Keratinocyte (primary cell): ENCODE measurements around the gene BCL11B. TPM values are rescaled to one million over a fixed set of nuclear protein-coding genes. Genes with fewer than 3 reads are reported as not detected.

Experiments used
- DNase-seq: peaks from one replicate; pipeline ENCODE4 v3.0.0-alpha.2; 2011; ENCODE audit warnings: low read depth, missing footprints, low spot score
- FAIRE-seq: peaks from 2 replicates; lab custom pipeline; 2011; peaks lifted over from hg19 to GRCh38; lab: Jason Lieb, UNC
- H2AFZ ChIP-seq: 2 replicates; pipeline ENCODE4 v1.6.0; 2012; ENCODE audit warnings: low read length, control low read depth, inconsistent platforms; ENCODE audit not compliant: control insufficient read depth
- H3K27ac ChIP-seq: 2 replicates; pipeline ENCODE4 v1.5.1; 2011; ENCODE audit warnings: low read length; ENCODE audit not compliant: control insufficient read depth, insufficient read depth
- H3K27me3 ChIP-seq: 3 replicates; pipeline ENCODE4 v1.6.0; 2011; ENCODE audit warnings: low read length; ENCODE audit not compliant: control insufficient read depth, insufficient read depth; ENCODE audit errors: extremely low read depth
- H3K36me3 ChIP-seq, 2 experiments: 2 replicates in 1 of 2; 3 replicates in 1 of 2; pipeline ENCODE4 v1.5.1; 2011; ENCODE audit warnings: low read length in 2 of 2, mild to moderate bottlenecking in 1 of 2; ENCODE audit not compliant: control insufficient read depth in 2 of 2, insufficient read depth in 2 of 2; ENCODE audit errors: extremely low read depth in 1 of 2
- H3K4me1 ChIP-seq: 3 replicates; pipeline ENCODE4 v1.5.1; 2011; ENCODE audit warnings: low read length; ENCODE audit not compliant: control insufficient read depth, insufficient read depth; ENCODE audit errors: extremely low read depth
- H3K4me2 ChIP-seq: 3 replicates; pipeline ENCODE4 v1.6.0; 2011; ENCODE audit warnings: low read depth, low read length; ENCODE audit not compliant: control insufficient read depth, insufficient read depth; ENCODE audit errors: extremely low read depth
- H3K4me3 ChIP-seq, 3 experiments: fragments of 200-600 bp in 1 of 3; sonication (generic) in 1 of 3; 2 replicates in 2 of 3; 3 replicates in 1 of 3; pipeline ENCODE4 v1.5.1; 2011 to 2016; ENCODE audit warnings: low read length in 3 of 3, mild to moderate bottlenecking in 3 of 3, control low read depth in 2 of 3, inconsistent platforms in 1 of 3, low read depth in 1 of 3, mixed read lengths in 1 of 3, mixed run types in 1 of 3, moderate library complexity in 1 of 3; ENCODE audit not compliant: control insufficient read depth in 2 of 3, insufficient read depth in 2 of 3; ENCODE audit errors: extremely low read depth in 1 of 3
- H3K79me2 ChIP-seq: 2 replicates; pipeline ENCODE4 v1.6.0; 2012; ENCODE audit warnings: low read length; ENCODE audit not compliant: control insufficient read depth, insufficient read depth
- H3K9ac ChIP-seq: 3 replicates; pipeline ENCODE4 v1.6.0; 2011; ENCODE audit warnings: low read length; ENCODE audit not compliant: control insufficient read depth, insufficient read depth; ENCODE audit errors: extremely low read depth
- H3K9me1 ChIP-seq: 3 replicates; pipeline ENCODE4 v1.6.0; 2011; ENCODE audit warnings: low read length; ENCODE audit not compliant: control insufficient read depth, insufficient read depth; ENCODE audit errors: extremely low read depth
- H3K9me3 ChIP-seq: 2 replicates; pipeline ENCODE4 v1.5.1; 2012; ENCODE audit warnings: low read depth, low read length; ENCODE audit not compliant: control insufficient read depth
- H4K20me1 ChIP-seq: 3 replicates; pipeline ENCODE4 v1.6.0; 2011; ENCODE audit warnings: low read length; ENCODE audit not compliant: control insufficient read depth, insufficient read depth; ENCODE audit errors: extremely low read depth
- EZH2 ChIP-seq: IDR thresholded peaks from one replicate; pipeline ENCODE4 v1.6.1; 2012; ENCODE audit warnings: inconsistent platforms, mild to moderate bottlenecking, low read length, moderate library complexity
- dilution Hi-C: fragments of 300-500 bp; cut with MboI; formaldehyde crosslinking; loops from one replicate; pipeline ENCODE4 v1.7.0; 2020; ENCODE audit warnings: low sequenced_read_pairs; ENCODE audit not compliant: extremely low pct_ligation_motif_present
- polyA plus RNA-seq, 5 experiments: library from polyadenylated mRNA; depleted of rRNA in 3 of 5; stranded (reverse) in 3 of 5; stranded (forward) in 1 of 5; unstranded in 1 of 5; fragments of >200 nt; gene quantifications; 1 replicate in 1 of 5; 2 replicates in 3 of 5; 3 replicates in 1 of 5; pipeline versions ENCODE4 v1.2.1 to v1.2.3, GENCODE V29; 2011 to 2012; ENCODE audit warnings: missing spikeins in 2 of 5, low read depth in 1 of 5, low replicate concordance in 1 of 5
- TF ChIP-seq, protein P1 (sequence below), 3 experiments: IDR thresholded peaks in 1 of 3; conservative IDR thresholded peaks in 1 of 3; optimal IDR thresholded peaks in 1 of 3; 2 replicates in 2 of 3; 3 replicates in 1 of 3; pipeline versions ENCODE3 to v1.5.1; 2011; ENCODE audit warnings: low read length in 3 of 3, mild to moderate bottlenecking in 3 of 3, moderate library complexity in 2 of 3, control low read depth in 1 of 3, inconsistent platforms in 1 of 3; ENCODE audit not compliant: insufficient read depth in 2 of 3; ENCODE audit errors: extremely low read depth in 1 of 3

The BCL11B gene
- polyA plus RNA-seq, 1 donor (not counting 4 experiments of a cell fraction or from before 2014, with no cell fraction given) = 5.2 TPM

GRCh38 chr14:99212646-99213045 is 59.4 kb downstream of the BCL11B start:
- H3K4me1 ChIP-seq = peaks cover 73% of the 10 kb centered on the region

GRCh38 chr14:99212199-99212598 is 59.8 kb downstream of the BCL11B start:
- no peaks in the 10 kb centered on the region for H3K9me3 ChIP-seq
- no peak for TF ChIP-seq EZH2
- TF ChIP-seq, protein P1, sequence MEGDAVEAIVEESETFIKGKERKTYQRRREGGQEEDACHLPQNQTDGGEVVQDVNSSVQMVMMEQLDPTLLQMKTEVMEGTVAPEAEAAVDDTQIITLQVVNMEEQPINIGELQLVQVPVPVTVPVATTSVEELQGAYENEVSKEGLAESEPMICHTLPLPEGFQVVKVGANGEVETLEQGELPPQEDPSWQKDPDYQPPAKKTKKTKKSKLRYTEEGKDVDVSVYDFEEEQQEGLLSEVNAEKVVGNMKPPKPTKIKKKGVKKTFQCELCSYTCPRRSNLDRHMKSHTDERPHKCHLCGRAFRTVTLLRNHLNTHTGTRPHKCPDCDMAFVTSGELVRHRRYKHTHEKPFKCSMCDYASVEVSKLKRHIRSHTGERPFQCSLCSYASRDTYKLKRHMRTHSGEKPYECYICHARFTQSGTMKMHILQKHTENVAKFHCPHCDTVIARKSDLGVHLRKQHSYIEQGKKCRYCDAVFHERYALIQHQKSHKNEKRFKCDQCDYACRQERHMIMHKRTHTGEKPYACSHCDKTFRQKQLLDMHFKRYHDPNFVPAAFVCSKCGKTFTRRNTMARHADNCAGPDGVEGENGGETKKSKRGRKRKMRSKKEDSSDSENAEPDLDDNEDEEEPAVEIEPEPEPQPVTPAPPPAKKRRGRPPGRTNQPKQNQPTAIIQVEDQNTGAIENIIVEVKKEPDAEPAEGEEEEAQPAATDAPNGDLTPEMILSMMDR (optimal IDR thresholded peaks at IDR 0.05 in 1 of 3, IDR thresholded peaks at IDR 0.05 in 1 of 3, conservative IDR thresholded peaks at IDR 0.05 in 1 of 3; ENCODE audit: extremely low read depth in 1 of 3, insufficient read depth in 2 of 3, low read length in 3 of 3) = no peak

More at GRCh38 chr14:99212646-99213045, 59.4 kb downstream of the BCL11B start:
- Histone ChIP-seq H4K20me1 (peaks cover 10% of the 10 kb centered on the region), H3K9ac (no peak overlapping the region), H3K9me3 (no peaks in the 10 kb centered on the region), H3K9me1 (peaks cover 6% of the 10 kb centered on the region), H3K79me2 (peaks cover 98% of the 10 kb centered on the region), H3K27me3 (no peaks in the 10 kb centered on the region), H3K4me3 (no peak overlapping the region), H2AFZ (no peak overlapping the region), H3K27ac (no peak overlapping the region), H3K36me3 (peaks cover 0 to 7% of the 10 kb centered on the region in 2 experiments), H3K4me2 (peak overlapping the region; percentile 46)
- DNase-seq = no peak
- dilution Hi-C loops = no loop called here
- FAIRE-seq = no peak
- TF ChIP-seq, protein P1 (optimal IDR thresholded peaks at IDR 0.05 in 1 of 3, IDR thresholded peaks at IDR 0.05 in 1 of 3, conservative IDR thresholded peaks at IDR 0.05 in 1 of 3; ENCODE audit: extremely low read depth in 1 of 3, insufficient read depth in 2 of 3, low read length in 3 of 3) = no peak
- TF ChIP-seq EZH2 = no peak

More at GRCh38 chr14:99212199-99212598, 59.8 kb downstream of the BCL11B start:
- Histone ChIP-seq H3K9ac (no peak overlapping the region), H3K4me2 (no peak overlapping the region), H3K27me3 (no peaks in the 10 kb centered on the region), H3K4me3 (no peak overlapping the region), H3K27ac (no peak overlapping the region), H3K79me2 (peaks cover 98% of the 10 kb centered on the region), H3K36me3 (peaks cover 0 to 7% of the 10 kb centered on the region in 2 experiments), H4K20me1 (peaks cover 10% of the 10 kb centered on the region), H3K4me1 (peaks cover 69% of the 10 kb centered on the region), H3K9me1 (peaks cover 6% of the 10 kb centered on the region), H2AFZ (no peak overlapping the region)
- DNase-seq (no peak), FAIRE-seq (no peak)
- dilution Hi-C loops = no loop called here
